HUES64 (cell line): ENCODE data around the gene PPA2.
"Not testable (repeated sequence)": the region's sequence is repeated elsewhere in the genome, so short reads cannot be mapped to it uniquely, and the experiment has no call there.

Experiments
- H3K27ac ChIP-seq: 2 replicates; pipeline ENCODE4 v1.7.0; 2013; ENCODE audit warnings: low read depth, low read length, inconsistent platforms
- H3K27me3 ChIP-seq: 2 replicates; pipeline ENCODE4 v1.6.1; 2013; ENCODE audit warnings: mild to moderate bottlenecking, low read length; ENCODE audit not compliant: insufficient read depth
- H3K36me3 ChIP-seq: 2 replicates; pipeline ENCODE4 v1.6.1; 2013; ENCODE audit warnings: mild to moderate bottlenecking, low read length; ENCODE audit not compliant: insufficient read depth
- H3K4me1 ChIP-seq: 2 replicates; pipeline ENCODE4 v1.6.1; 2013; ENCODE audit warnings: mild to moderate bottlenecking, low read length, moderate library complexity; ENCODE audit not compliant: insufficient read depth
- H3K4me3 ChIP-seq: 2 replicates; pipeline ENCODE4 v1.5.1; 2013; ENCODE audit warnings: mild to moderate bottlenecking, low read length, moderate library complexity
- H3K9ac ChIP-seq: 2 replicates; pipeline ENCODE4 v1.6.1; 2013; ENCODE audit warnings: mild to moderate bottlenecking, low read depth, low read length
- H3K9me3 ChIP-seq: 2 replicates; pipeline ENCODE4 v1.6.1; 2013; ENCODE audit warnings: low read depth, low read length; ENCODE audit not compliant: insufficient read depth
- WGBS: fragments of 150-250, 120-280 bp; methylation state at CpG from one replicate; pipeline ENCODE4 v1.1.7; 2013; ENCODE audit warnings: missing lambda C conversion rate; 5-methylcytosine and 5-hydroxymethylcytosine counted together

The PPA2 gene

GRCh38 chr4:105474099-105474518 lies 247 bp upstream of the PPA2 start:
- H3K27ac ChIP-seq: peak overlapping the region; percentile 96; the same call in 1 of the 2 replicates
- 17% methylated on average over 22 of the region's 23 CpGs for WGBS

GRCh38 chr4:105472871-105473323 lies 965 bp downstream of the PPA2 start:
- peaks cover 13% of the 10 kb centered on the region for H3K27me3 ChIP-seq

More at GRCh38 chr4:105474099-105474518, 247 bp upstream of the PPA2 start:
- peak overlapping the region; percentile 96 for H3K4me3 ChIP-seq
- H3K27me3 ChIP-seq: peaks cover 22% of the 10 kb centered on the region
- 0 out of 2 replicates have a peak, but pooled peaks cover 4% of the 10 kb centered on the region for H3K36me3 ChIP-seq
- no peaks in the 10 kb centered on the region for H3K9me3 ChIP-seq
- peak overlapping the region; percentile 95; the same call in 1 of the 2 replicates for H3K9ac ChIP-seq
- H3K4me1 ChIP-seq: 0 out of 2 replicates have a peak, but pooled peaks cover 6% of the 10 kb centered on the region

GRCh38 chr4:105471566-105472176 lies 2.2 kb downstream of the PPA2 start:
- no peaks in the 10 kb centered on the region for H3K9me3 ChIP-seq
- peaks cover 13% of the 10 kb centered on the region for H3K27me3 ChIP-seq
- no peak overlapping the region for H3K27ac ChIP-seq
- no peak overlapping the region for H3K9ac ChIP-seq
- H3K4me1 ChIP-seq: 0 out of 2 replicates have a peak, but pooled peaks cover 6% of the 10 kb centered on the region
- WGBS: 31% methylated on average over 10 of the region's 10 CpGs
- H3K4me3 ChIP-seq: no peak overlapping the region
- H3K36me3 ChIP-seq: 0 out of 2 replicates have a peak, but pooled peaks cover 4% of the 10 kb centered on the region

More at GRCh38 chr4:105472871-105473323, 965 bp downstream of the PPA2 start:
- WGBS: 9% methylated on average over 19 of the region's 19 CpGs
- peak overlapping the region; percentile 96 for H3K4me3 ChIP-seq
- H3K4me1 ChIP-seq: 0 out of 2 replicates have a peak, but pooled peaks cover 6% of the 10 kb centered on the region
- H3K9ac ChIP-seq: peak overlapping the region; percentile 95
- no peaks in the 10 kb centered on the region for H3K9me3 ChIP-seq
- H3K27ac ChIP-seq: peak overlapping the region; percentile 96
- H3K36me3 ChIP-seq: 0 out of 2 replicates have a peak, but pooled peaks cover 4% of the 10 kb centered on the region

GRCh38 chr4:105470766-105471165 lies 3.1 kb downstream of the PPA2 start:
- Histone ChIP-seq H3K27me3 (peaks cover 13% of the 10 kb centered on the region), H3K27ac (no peak overlapping the region), H3K4me1 (0 out of 2 replicates have a peak, but pooled peaks cover 6% of the 10 kb centered on the region), H3K9ac (no peak overlapping the region), H3K36me3 (0 out of 2 replicates have a peak, but pooled peaks cover 4% of the 10 kb centered on the region), H3K9me3 (no peaks in the 10 kb centered on the region), H3K4me3 (no peak overlapping the region)
- WGBS: 96% methylated on average over 4 of the region's 6 CpGs

- Histone ChIP-seq H3K27ac (no peak overlapping the region), H3K27me3 (peaks cover 6% of the 10 kb centered on the region), H3K9me3 (no peaks in the 10 kb centered on the region), H3K4me1 (0 out of 2 replicates have a peak, but pooled peaks cover 6% of the 10 kb centered on the region), H3K36me3 (peaks cover 9% of the 10 kb centered on the region; the same call in 1 of the 2 replicates), H3K9ac (no peak overlapping the region), H3K4me3 (no peak overlapping the region)
- 97% methylated on average over 1 of the region's 1 CpG for WGBS
These were observed 4.1 kb downstream of the PPA2 start for GRCh38 chr4:105469736-105470135.

DNA sequence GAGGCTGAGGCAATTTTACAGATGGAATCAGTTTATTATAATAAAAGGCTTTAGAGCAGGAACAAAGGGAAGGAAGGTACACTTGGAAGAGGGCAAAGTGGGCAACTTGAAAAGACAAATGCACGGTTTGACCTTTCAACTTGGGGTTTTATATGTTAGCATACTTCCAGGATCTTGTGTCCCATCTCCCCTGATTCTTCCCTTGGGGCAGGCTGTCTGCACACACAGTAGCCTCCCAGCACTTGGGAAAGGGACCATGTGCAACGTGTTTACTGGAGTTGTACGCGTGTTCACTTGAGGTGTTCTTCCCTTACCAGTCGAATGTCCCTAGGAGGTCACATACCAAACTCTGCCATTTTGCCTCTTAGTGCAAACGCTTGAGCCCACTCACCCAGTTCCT lies 7.3 kb downstream of the PPA2 start:
- Histone ChIP-seq H3K9me3 (no peaks in the 10 kb centered on the region), H3K4me3 (no peak overlapping the region), H3K4me1 (no peaks in the 10 kb centered on the region), H3K36me3 (peaks cover 9% of the 10 kb centered on the region; the same call in 1 of the 2 replicates), H3K27ac (no peak overlapping the region), H3K9ac (no peak overlapping the region), H3K27me3 (no peaks in the 10 kb centered on the region)
- 99% methylated on average over 6 of the region's 6 CpGs for WGBS

DNA sequence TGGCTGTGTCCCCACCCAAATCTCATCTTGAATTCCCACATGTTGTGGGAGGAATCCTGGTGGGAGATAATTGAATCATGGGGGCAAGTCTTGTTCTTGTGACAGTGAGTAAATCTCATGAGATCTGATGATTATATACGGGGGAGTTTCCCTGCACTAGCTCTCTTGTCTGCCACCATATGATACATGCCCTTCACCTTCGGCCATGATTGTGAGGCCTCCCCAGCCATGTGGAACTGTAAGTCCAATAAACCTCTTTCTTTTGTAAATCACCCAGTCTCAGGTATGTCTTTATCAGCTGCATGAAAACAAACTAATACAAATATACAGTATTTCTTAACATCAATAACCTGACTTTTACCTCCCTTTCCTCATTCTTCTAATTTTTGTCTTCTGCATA lies 9.3 kb downstream of the PPA2 start:
- not testable (repeated sequence) for H3K9me3 ChIP-seq
- 96% methylated on average over 2 of the region's 2 CpGs for WGBS

DNA sequence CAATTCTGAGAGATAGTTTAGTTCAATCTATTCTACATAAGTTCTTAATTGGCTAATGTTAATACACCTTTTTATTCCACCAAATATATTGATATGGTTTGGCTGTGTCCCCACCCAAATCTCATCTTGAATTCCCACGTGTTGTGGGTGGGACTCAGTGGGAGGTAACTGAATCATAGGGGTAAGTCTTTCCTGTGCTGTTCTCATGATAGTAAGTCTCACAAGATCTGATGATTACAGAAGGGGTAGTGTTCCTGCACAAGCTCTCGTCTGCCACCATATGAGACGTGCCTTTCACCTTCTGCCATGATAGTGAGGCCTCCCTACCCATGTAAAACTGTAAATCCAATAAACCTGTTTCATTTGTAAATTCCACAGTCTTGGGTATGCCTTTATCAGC lies 11.3 kb downstream of the PPA2 start:
- WGBS: 91% methylated on average over 3 of the region's 3 CpGs

More for the DNA sequence above, 9.3 kb downstream of the PPA2 start:
- not testable (repeated sequence) for H3K36me3 ChIP-seq, H3K27me3 ChIP-seq, H3K9ac ChIP-seq, H3K4me3 ChIP-seq, H3K4me1 ChIP-seq, H3K27ac ChIP-seq

GRCh38 chr4:105461621-105462382 lies 12.1 kb downstream of the PPA2 start:
- Histone ChIP-seq H3K9me3 (no peaks in the 10 kb centered on the region), H3K4me3 (no peak overlapping the region), H3K9ac (no peak overlapping the region), H3K27me3 (no peaks in the 10 kb centered on the region), H3K4me1 (no peaks in the 10 kb centered on the region), H3K36me3 (peaks cover 5% of the 10 kb centered on the region; the same call in 1 of the 2 replicates), H3K27ac (no peak overlapping the region)
- over 99% methylated on average over 6 of the region's 6 CpGs for WGBS

More for the DNA sequence above, 11.3 kb downstream of the PPA2 start:
- Histone ChIP-seq H3K27me3 (no peaks in the 10 kb centered on the region), H3K36me3 (peaks cover 5% of the 10 kb centered on the region; the same call in 1 of the 2 replicates), H3K9me3 (no peaks in the 10 kb centered on the region), H3K4me3 (no peak overlapping the region), H3K4me1 (no peaks in the 10 kb centered on the region), H3K27ac (no peak overlapping the region), H3K9ac (no peak overlapping the region)

GRCh38 chr4:105461221-105461620 lies 12.6 kb downstream of the PPA2 start:
- Histone ChIP-seq H3K27me3 (no peaks in the 10 kb centered on the region), H3K27ac (no peak overlapping the region)

GRCh38 chr4:105460306-105460705 lies 13.6 kb downstream of the PPA2 start:
- Histone ChIP-seq H3K27me3 (no peaks in the 10 kb centered on the region), H3K36me3 (peaks cover 1% of the 10 kb centered on the region; the same call in 1 of the 2 replicates), H3K27ac (no peak overlapping the region), H3K9ac (no peak overlapping the region), H3K9me3 (no peaks in the 10 kb centered on the region), H3K4me3 (no peak overlapping the region), H3K4me1 (no peaks in the 10 kb centered on the region)
- 83% methylated on average over 2 of the region's 2 CpGs for WGBS

More at GRCh38 chr4:105461221-105461620, 12.6 kb downstream of the PPA2 start:
- Histone ChIP-seq H3K36me3 (peaks cover 5% of the 10 kb centered on the region; the same call in 1 of the 2 replicates), H3K4me3 (no peak overlapping the region), H3K9ac (no peak overlapping the region), H3K9me3 (no peaks in the 10 kb centered on the region), H3K4me1 (no peaks in the 10 kb centered on the region)
- WGBS: 93% methylated on average over 8 of the region's 8 CpGs
